Kidney epithelial cell (primary cell): ENCODE data around the gene RFTN1. TPM values are rescaled to one million over a fixed set of nuclear protein-coding genes. Genes with fewer than 3 reads are reported as not detected.

Source experiments
- DNase-seq: peaks from one replicate; pipeline ENCODE4 v3.0.0-alpha.2; 2010; ENCODE audit warnings: low read depth
- H3K27me3 ChIP-seq: 2 replicates; pipeline ENCODE4 v1.6.0; 2011; ENCODE audit warnings: low read length; ENCODE audit not compliant: control insufficient read depth, insufficient read depth
- H3K36me3 ChIP-seq: 2 replicates; pipeline ENCODE4 v1.5.1; 2011; ENCODE audit warnings: low read length; ENCODE audit not compliant: control insufficient read depth, insufficient read depth
- H3K4me3 ChIP-seq: 2 replicates; pipeline ENCODE4 v1.5.1; 2011; ENCODE audit warnings: low read depth, mild to moderate bottlenecking, control low read depth, low read length
- CTCF ChIP-seq: IDR thresholded peaks from 2 replicates; pipeline ENCODE4 v1.5.1; 2011; ENCODE audit warnings: mild to moderate bottlenecking, moderate library complexity, low read length, control low read depth, inconsistent platforms; ENCODE audit not compliant: insufficient read depth, poor library complexity, severe bottlenecking
- total RNA-seq: library from RNA; depleted of rRNA; stranded (reverse); fragments of >200 nt; gene quantifications from 2 replicates; pipeline ENCODE4 v1.2.3, GENCODE V29; 2015

RFTN1 gene
- total RNA-seq, 1 donor from 2014 or later = 50.7 TPM

- Histone ChIP-seq H3K27me3 (no peaks in the 10 kb centered on the region), H3K4me3 (no peak overlapping the region), H3K36me3 (no peaks in the 10 kb centered on the region)
- no peak for DNase-seq
- TF ChIP-seq CTCF = no peak
These were observed 224.8 kb downstream of the RFTN1 start for GRCh38 chr3:16288664-16289063.

- DNase-seq = no peak
- H3K4me3 ChIP-seq = no peak overlapping the region
- H3K36me3 ChIP-seq = no peaks in the 10 kb centered on the region
- no peaks in the 10 kb centered on the region for H3K27me3 ChIP-seq
- no peak for TF ChIP-seq CTCF
These were observed 226.6 kb downstream of the RFTN1 start for GRCh38 chr3:16286751-16287543.

- H3K4me3 ChIP-seq = no peak overlapping the region
- H3K27me3 ChIP-seq = no peaks in the 10 kb centered on the region
- no peak for DNase-seq
- TF ChIP-seq CTCF = no peak
- H3K36me3 ChIP-seq = no peaks in the 10 kb centered on the region
These were observed 227.3 kb downstream of the RFTN1 start for GRCh38 chr3:16286161-16286560.

- no peak for DNase-seq
- Histone ChIP-seq H3K27me3 (no peaks in the 10 kb centered on the region), H3K36me3 (no peaks in the 10 kb centered on the region), H3K4me3 (no peak overlapping the region)
- no peak for TF ChIP-seq CTCF
These were observed 228.9 kb downstream of the RFTN1 start for GRCh38 chr3:16284633-16285032.

- TF ChIP-seq CTCF = no peak
- H3K27me3 ChIP-seq = no peaks in the 10 kb centered on the region
These were observed 232.8 kb downstream of the RFTN1 start for GRCh38 chr3:16280671-16281070.

More at GRCh38 chr3:16280671-16281070, 232.8 kb downstream of the RFTN1 start:
- Histone ChIP-seq H3K36me3 (no peaks in the 10 kb centered on the region), H3K4me3 (no peak overlapping the region)
- DNase-seq = no peak
